GM12878 (cell line): Measurements from ENCODE around the gene FOXRED2. TPM values are rescaled to one million over a fixed set of nuclear protein-coding genes. Genes with fewer than 3 reads are reported as not detected.

Source experiments
- ASH2L ChIP-seq: fragments of 300-600, 200-600 bp; sonication (generic); IDR thresholded peaks from 2 replicates; pipeline ENCODE4 v1.6.1; 2017; ENCODE audit warnings: low read depth, mild to moderate bottlenecking, borderline replicate concordance
- ATF7 ChIP-seq: fragments of 450-650 bp; IDR thresholded peaks from 2 replicates; pipeline ENCODE4 v1.6.1; 2016; ENCODE audit warnings: low read depth, mild to moderate bottlenecking
- ETV6 ChIP-seq, 2 experiments: fragments of 450-650 bp in 1 of 2; IDR thresholded peaks in 1 of 2; conservative IDR thresholded peaks in 1 of 2; 2 replicates each; pipeline ENCODE4 v1.6.1; 2014; ENCODE audit warnings: antibody characterized with exemption in 1 of 2, borderline replicate concordance in 1 of 2, low read depth in 1 of 2, mild to moderate bottlenecking in 1 of 2, moderate library complexity in 1 of 2
- FOXM1 ChIP-seq: IDR thresholded peaks from 2 replicates; pipeline ENCODE4 v1.6.1; 2012; ENCODE audit warnings: low read depth, mild to moderate bottlenecking, inconsistent platforms, low read length, moderate library complexity
- HDGF ChIP-seq: fragments of 450-650 bp; IDR thresholded peaks from 2 replicates; pipeline ENCODE4 v1.6.1; 2016; ENCODE audit warnings: antibody characterized with exemption
- HSF1 ChIP-seq: fragments of 150-350 bp; IDR thresholded peaks from 2 replicates; pipeline ENCODE4 v1.6.1; 2014; ENCODE audit warnings: mild to moderate bottlenecking, low read depth, low read length
- MEF2B ChIP-seq: fragments of 450-650 bp; IDR thresholded peaks from 2 replicates; pipeline ENCODE4 v1.6.1; 2018; ENCODE audit warnings: mild to moderate bottlenecking, moderate library complexity; ENCODE audit not compliant: partially characterized antibody, poor library complexity, severe bottlenecking
- NBN ChIP-seq: fragments of 450-650 bp; IDR thresholded peaks from 2 replicates; pipeline ENCODE4 v1.6.1; 2016
- RUNX3 ChIP-seq: IDR thresholded peaks from 2 replicates; pipeline ENCODE4 v1.6.1; 2012; ENCODE audit warnings: low read length, inconsistent platforms
- SMAD5 ChIP-seq: IDR thresholded peaks from 2 replicates; pipeline ENCODE4 v1.6.1; 2016; ENCODE audit warnings: antibody characterized with exemption, low read depth
- SMC3 ChIP-seq: IDR thresholded peaks from 2 replicates; pipeline ENCODE4 v1.6.1; 2011; ENCODE audit warnings: low read length, improper control_type of control experiment, borderline replicate concordance
- ZBTB4 ChIP-seq: fragments of 450-650 bp; formaldehyde crosslinking; IDR thresholded peaks from 2 replicates; pipeline ENCODE4 v1.4.0; 2022; ENCODE audit warnings: mild to moderate bottlenecking, moderate library complexity
- polyA plus RNA-seq, 11 experiments: library from polyadenylated mRNA; depleted of rRNA in 4 of 11; unstranded in 6 of 11; stranded (reverse) in 5 of 11; fragments of >200 nt; fragmentation: Nextera tagmentation in 4 of 11; fragmentation: Illumina TruSeq in 1 of 11; extraction: Ambion mirVana in 4 of 11; extraction: Trizol in 1 of 11; gene quantifications; 1 replicate in 1 of 11; 2 replicates in 10 of 11; pipeline versions ENCODE4 v1.2.1 to v1.2.3, GENCODE V29; 2011 to 2016; ENCODE audit warnings: inconsistent platforms in 2 of 11, missing spikeins in 2 of 11, low read depth in 1 of 11
- total RNA-seq, 4 experiments: library from RNA; depleted of rRNA in 3 of 4; stranded (reverse); fragments of >200 nt in 3 of 4; fragmentation: Illumina TruSeq in 1 of 4; extraction: Trizol in 1 of 4; gene quantifications; 2 replicates each; pipeline versions ENCODE4 v1.2.1 to v1.2.3, GENCODE V29; 2013 to 2021
- TF ChIP-seq, protein P1 (sequence below): fragments of 450-650 bp; IDR thresholded peaks from 2 replicates; pipeline ENCODE4 v1.6.1; 2018; ENCODE audit warnings: mild to moderate bottlenecking, low read depth, moderate library complexity; ENCODE audit not compliant: partially characterized antibody
- TF ChIP-seq, protein P2 (sequence below): IDR thresholded peaks from 2 replicates; pipeline ENCODE4 v1.6.1; 2011; ENCODE audit warnings: borderline replicate concordance, low read depth, mild to moderate bottlenecking, moderate library complexity, mixed read lengths, low read length; ENCODE audit not compliant: insufficient read depth; ENCODE audit errors: extremely low read length
- TF ChIP-seq, protein P3 (sequence below): fragments of 450-650 bp; IDR thresholded peaks from 2 replicates; pipeline ENCODE4 v1.6.1; 2017; ENCODE audit warnings: mild to moderate bottlenecking, moderate library complexity

The FOXRED2 gene
- total and polyA plus RNA-seq, 10 of the 15 experiments (the other 5 are each of a cell fraction or from before 2014, with no cell fraction given): 1.8 to 28.8 (median 7.6) TPM

DNA sequence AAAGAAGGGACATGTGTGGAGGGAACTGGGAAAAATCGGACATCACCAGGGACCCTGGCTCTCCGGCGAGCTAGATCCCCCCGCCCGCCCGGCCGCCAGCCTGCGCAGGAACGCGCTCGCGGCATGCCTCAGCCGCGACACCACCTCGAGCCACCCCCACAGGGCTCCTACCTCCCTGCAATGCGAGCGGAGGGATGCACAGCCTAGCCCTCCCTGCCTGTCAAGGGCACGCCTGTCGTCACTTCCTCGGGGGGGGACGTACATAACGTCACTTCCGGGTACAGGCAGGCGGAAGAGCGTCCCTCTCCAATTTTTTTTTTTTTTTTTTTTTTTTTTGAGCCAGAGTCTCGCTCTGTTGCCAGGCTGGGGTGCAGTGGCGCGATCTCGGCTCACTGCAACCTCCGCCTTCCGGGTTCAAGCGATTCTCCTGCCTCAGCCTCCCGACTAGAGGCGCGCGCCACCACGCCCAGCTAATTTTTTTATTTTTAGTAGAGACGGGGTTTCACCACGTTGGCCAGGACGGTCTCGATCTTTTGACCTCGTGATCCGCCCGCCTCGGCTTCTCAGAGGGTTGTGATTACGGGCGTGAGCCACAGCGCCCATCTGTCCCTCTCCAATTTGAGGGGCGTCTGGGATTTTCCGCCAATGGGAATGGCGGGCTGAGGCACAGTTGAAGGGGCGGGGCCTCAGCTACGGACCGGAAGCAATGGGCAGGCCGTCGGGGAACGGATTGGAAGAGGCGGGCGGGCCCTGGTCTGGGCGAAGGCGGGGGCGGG is 25.3 kb downstream of the FOXRED2 start, which contains the start of gene TXN2 (continued):
- TF ChIP-seq MEF2B (no peak), HDGF (peak; percentile 38), RUNX3 (no peak), ZBTB4 (CRISPR knock-in tag) (no peak), NBN (peak; percentile 99), ETV6 (conservative IDR thresholded peaks at IDR 0.05 in 1 of 2, IDR thresholded peaks at IDR 0.05 in 1 of 2; ENCODE audit: borderline replicate concordance in 1 of 2, low read depth in 1 of 2) (peak in 1 of 2 experiments; percentile 0; a peak in 1 of 4 replicates), ASH2L (0 out of 2 replicates have a peak, but pooled peaks have one; percentile 47), SMAD5 (peak; percentile 63; the same call in 1 of the 2 replicates), SMC3 (no peak), HSF1 (no peak), FOXM1 (no peak), ATF7 (peak; percentile 92)
- TF ChIP-seq, protein P1, sequence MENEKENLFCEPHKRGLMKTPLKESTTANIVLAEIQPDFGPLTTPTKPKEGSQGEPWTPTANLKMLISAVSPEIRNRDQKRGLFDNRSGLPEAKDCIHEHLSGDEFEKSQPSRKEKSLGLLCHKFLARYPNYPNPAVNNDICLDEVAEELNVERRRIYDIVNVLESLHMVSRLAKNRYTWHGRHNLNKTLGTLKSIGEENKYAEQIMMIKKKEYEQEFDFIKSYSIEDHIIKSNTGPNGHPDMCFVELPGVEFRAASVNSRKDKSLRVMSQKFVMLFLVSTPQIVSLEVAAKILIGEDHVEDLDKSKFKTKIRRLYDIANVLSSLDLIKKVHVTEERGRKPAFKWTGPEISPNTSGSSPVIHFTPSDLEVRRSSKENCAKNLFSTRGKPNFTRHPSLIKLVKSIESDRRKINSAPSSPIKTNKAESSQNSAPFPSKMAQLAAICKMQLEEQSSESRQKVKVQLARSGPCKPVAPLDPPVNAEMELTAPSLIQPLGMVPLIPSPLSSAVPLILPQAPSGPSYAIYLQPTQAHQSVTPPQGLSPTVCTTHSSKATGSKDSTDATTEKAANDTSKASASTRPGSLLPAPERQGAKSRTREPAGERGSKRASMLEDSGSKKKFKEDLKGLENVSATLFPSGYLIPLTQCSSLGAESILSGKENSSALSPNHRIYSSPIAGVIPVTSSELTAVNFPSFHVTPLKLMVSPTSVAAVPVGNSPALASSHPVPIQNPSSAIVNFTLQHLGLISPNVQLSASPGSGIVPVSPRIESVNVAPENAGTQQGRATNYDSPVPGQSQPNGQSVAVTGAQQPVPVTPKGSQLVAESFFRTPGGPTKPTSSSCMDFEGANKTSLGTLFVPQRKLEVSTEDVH: no peak
- TF ChIP-seq, protein P2, sequence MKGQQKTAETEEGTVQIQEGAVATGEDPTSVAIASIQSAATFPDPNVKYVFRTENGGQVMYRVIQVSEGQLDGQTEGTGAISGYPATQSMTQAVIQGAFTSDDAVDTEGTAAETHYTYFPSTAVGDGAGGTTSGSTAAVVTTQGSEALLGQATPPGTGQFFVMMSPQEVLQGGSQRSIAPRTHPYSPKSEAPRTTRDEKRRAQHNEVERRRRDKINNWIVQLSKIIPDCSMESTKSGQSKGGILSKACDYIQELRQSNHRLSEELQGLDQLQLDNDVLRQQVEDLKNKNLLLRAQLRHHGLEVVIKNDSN: no peak
- TF ChIP-seq, protein P3, sequence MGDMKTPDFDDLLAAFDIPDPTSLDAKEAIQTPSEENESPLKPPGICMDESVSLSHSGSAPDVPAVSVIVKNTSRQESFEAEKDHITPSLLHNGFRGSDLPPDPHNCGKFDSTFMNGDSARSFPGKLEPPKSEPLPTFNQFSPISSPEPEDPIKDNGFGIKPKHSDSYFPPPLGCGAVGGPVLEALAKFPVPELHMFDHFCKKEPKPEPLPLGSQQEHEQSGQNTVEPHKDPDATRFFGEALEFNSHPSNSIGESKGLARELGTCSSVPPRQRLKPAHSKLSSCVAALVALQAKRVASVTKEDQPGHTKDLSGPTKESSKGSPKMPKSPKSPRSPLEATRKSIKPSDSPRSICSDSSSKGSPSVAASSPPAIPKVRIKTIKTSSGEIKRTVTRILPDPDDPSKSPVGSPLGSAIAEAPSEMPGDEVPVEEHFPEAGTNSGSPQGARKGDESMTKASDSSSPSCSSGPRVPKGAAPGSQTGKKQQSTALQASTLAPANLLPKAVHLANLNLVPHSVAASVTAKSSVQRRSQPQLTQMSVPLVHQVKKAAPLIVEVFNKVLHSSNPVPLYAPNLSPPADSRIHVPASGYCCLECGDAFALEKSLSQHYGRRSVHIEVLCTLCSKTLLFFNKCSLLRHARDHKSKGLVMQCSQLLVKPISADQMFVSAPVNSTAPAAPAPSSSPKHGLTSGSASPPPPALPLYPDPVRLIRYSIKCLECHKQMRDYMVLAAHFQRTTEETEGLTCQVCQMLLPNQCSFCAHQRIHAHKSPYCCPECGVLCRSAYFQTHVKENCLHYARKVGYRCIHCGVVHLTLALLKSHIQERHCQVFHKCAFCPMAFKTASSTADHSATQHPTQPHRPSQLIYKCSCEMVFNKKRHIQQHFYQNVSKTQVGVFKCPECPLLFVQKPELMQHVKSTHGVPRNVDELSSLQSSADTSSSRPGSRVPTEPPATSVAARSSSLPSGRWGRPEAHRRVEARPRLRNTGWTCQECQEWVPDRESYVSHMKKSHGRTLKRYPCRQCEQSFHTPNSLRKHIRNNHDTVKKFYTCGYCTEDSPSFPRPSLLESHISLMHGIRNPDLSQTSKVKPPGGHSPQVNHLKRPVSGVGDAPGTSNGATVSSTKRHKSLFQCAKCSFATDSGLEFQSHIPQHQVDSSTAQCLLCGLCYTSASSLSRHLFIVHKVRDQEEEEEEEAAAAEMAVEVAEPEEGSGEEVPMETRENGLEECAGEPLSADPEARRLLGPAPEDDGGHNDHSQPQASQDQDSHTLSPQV: no peak
